Dendritic cell treated with granulocyte-macrophage colony-stimulating factor and Interleukin-4, amounts not matched to agents 40 ng/mL and 50 ng/mL, for 4 days (primary cell): ENCODE measurements around the gene ZNF138.
"Not testable (repeated sequence)": the region's sequence is repeated elsewhere in the genome, so short reads cannot be mapped to it uniquely, and the experiment has no call there.

Experiments used
- H3K27ac Mint-ChIP-seq: one replicate; pipeline ENCODE4 v1.8.0; 2022; ENCODE audit warnings: mild to moderate bottlenecking, mixed read lengths
- H3K27me3 Mint-ChIP-seq: one replicate; pipeline ENCODE4 v1.8.0; 2022; ENCODE audit warnings: mild to moderate bottlenecking, mixed read lengths
- H3K36me3 Mint-ChIP-seq: one replicate; pipeline ENCODE4 v1.8.0; 2022; ENCODE audit warnings: low read depth, mixed read lengths
- H3K4me1 Mint-ChIP-seq: one replicate; pipeline ENCODE4 v1.8.0; 2022; ENCODE audit warnings: low read depth, mixed read lengths
- H3K4me3 Mint-ChIP-seq: one replicate; pipeline ENCODE4 v1.8.0; 2022; ENCODE audit warnings: mild to moderate bottlenecking, moderate library complexity, mixed read lengths
- H3K9me3 Mint-ChIP-seq: one replicate; pipeline ENCODE4 v1.8.0; 2022; ENCODE audit warnings: mixed read lengths
- intact Hi-C: fragments of 100-400 bp; cut with micrococcal nuclease; formaldehyde crosslinking; loops from one replicate; pipeline ENCODE4 v1.15.0; 2022

Gene ZNF138

GRCh38 chr7:64794171-64794844 lies at the start of gene ZNF138:
TSS of gene ZNF138 (plus strand) at chr7:64794428. CDS start at chr7:64794569, 141 bp downstream.
- Mint-ChIP-seq H3K27ac (peak within 1 kb of the TSS; percentile 96), H3K9me3 (peaks cover 10% of the 10 kb centered on the region), H3K27me3 (no peaks in the 10 kb centered on the region), H3K4me1 (peaks cover 16% of the 10 kb centered on the region), H3K4me3 (peak within 1 kb of the TSS; percentile 98), H3K36me3 (peaks cover 41% of the 10 kb centered on the region)
- intact Hi-C loops = loop anchor here (10.0 kb wide), 2 partner anchors 110 to 480 kb away; partner anchors contain the start of genes ZNF273 and ZNF736

GRCh38 chr7:64744680-64745079 lies 49.5 kb upstream of the ZNF138 start:
- no peaks in the 10 kb centered on the region for H3K27me3 Mint-ChIP-seq
- H3K4me1 Mint-ChIP-seq = no peaks in the 10 kb centered on the region
- H3K27ac Mint-ChIP-seq = no peak overlapping the region
- intact Hi-C loops = no loop called here
- no peaks in the 10 kb centered on the region for H3K36me3 Mint-ChIP-seq
- peaks cover 28% of the 10 kb centered on the region for H3K9me3 Mint-ChIP-seq
- H3K4me3 Mint-ChIP-seq = no peak overlapping the region

- H3K9me3 Mint-ChIP-seq = peaks cover 23% of the 10 kb centered on the region
- no peaks in the 10 kb centered on the region for H3K4me1 Mint-ChIP-seq
- no peak overlapping the region for H3K4me3 Mint-ChIP-seq
- intact Hi-C loops = no loop called here
- no peak overlapping the region for H3K27ac Mint-ChIP-seq
- H3K36me3 Mint-ChIP-seq = no peaks in the 10 kb centered on the region
- H3K27me3 Mint-ChIP-seq = no peaks in the 10 kb centered on the region
Measured at GRCh38 chr7:64747802-64748201, 46.4 kb upstream of the ZNF138 start.

- intact Hi-C loops = no loop called here
- Mint-ChIP-seq H3K27ac (no peak overlapping the region), H3K4me3 (no peak overlapping the region), H3K9me3 (peaks cover 38% of the 10 kb centered on the region), H3K27me3 (no peaks in the 10 kb centered on the region), H3K4me1 (no peaks in the 10 kb centered on the region), H3K36me3 (no peaks in the 10 kb centered on the region)
Measured at GRCh38 chr7:64753032-64753431, 41.2 kb upstream of the ZNF138 start.

GRCh38 chr7:64755865-64756264 lies 38.4 kb upstream of the ZNF138 start:
- Mint-ChIP-seq H3K27ac (no peak overlapping the region), H3K4me3 (no peak overlapping the region), H3K4me1 (no peaks in the 10 kb centered on the region), H3K36me3 (no peaks in the 10 kb centered on the region), H3K27me3 (no peaks in the 10 kb centered on the region), H3K9me3 (peaks cover 38% of the 10 kb centered on the region)
- intact Hi-C loops = no loop called here

- H3K4me1 Mint-ChIP-seq = no peaks in the 10 kb centered on the region
- no peaks in the 10 kb centered on the region for H3K27me3 Mint-ChIP-seq
Measured at GRCh38 chr7:64758151-64758550, 36.1 kb upstream of the ZNF138 start.

GRCh38 chr7:64768824-64769223 lies 25.4 kb upstream of the ZNF138 start:
- Mint-ChIP-seq H3K4me3 (no peak overlapping the region), H3K9me3 (peaks cover 3% of the 10 kb centered on the region), H3K36me3 (no peaks in the 10 kb centered on the region), H3K27me3 (no peaks in the 10 kb centered on the region), H3K4me1 (no peaks in the 10 kb centered on the region), H3K27ac (no peak overlapping the region)
- intact Hi-C loops = no loop called here

More at GRCh38 chr7:64758151-64758550, 36.1 kb upstream of the ZNF138 start:
- Mint-ChIP-seq H3K27ac (no peak overlapping the region), H3K36me3 (no peaks in the 10 kb centered on the region), H3K4me3 (no peak overlapping the region), H3K9me3 (peaks cover 28% of the 10 kb centered on the region)
- intact Hi-C loops = no loop called here

GRCh38 chr7:64774204-64774842 lies 19.9 kb upstream of the ZNF138 start:
- H3K36me3 Mint-ChIP-seq = no peaks in the 10 kb centered on the region
- H3K9me3 Mint-ChIP-seq = peaks cover 23% of the 10 kb centered on the region
- H3K4me3 Mint-ChIP-seq = no peak overlapping the region
- intact Hi-C loops = no loop called here
- no peaks in the 10 kb centered on the region for H3K4me1 Mint-ChIP-seq
- H3K27me3 Mint-ChIP-seq = no peaks in the 10 kb centered on the region
- no peak overlapping the region for H3K27ac Mint-ChIP-seq

GRCh38 chr7:64775289-64775688 lies 18.9 kb upstream of the ZNF138 start:
- Mint-ChIP-seq H3K9me3 (peaks cover 33% of the 10 kb centered on the region), H3K27me3 (no peaks in the 10 kb centered on the region), H3K27ac (no peak overlapping the region), H3K4me1 (no peaks in the 10 kb centered on the region), H3K4me3 (no peak overlapping the region), H3K36me3 (no peaks in the 10 kb centered on the region)
- intact Hi-C loops = no loop called here

- H3K4me3 Mint-ChIP-seq, H3K36me3 Mint-ChIP-seq, intact Hi-C loops, H3K27ac Mint-ChIP-seq, H3K27me3 Mint-ChIP-seq, H3K4me1 Mint-ChIP-seq: not testable (repeated sequence)
- H3K9me3 Mint-ChIP-seq = peaks cover 42% of the 10 kb centered on the region
Measured at GRCh38 chr7:64784842-64785241, 9.4 kb upstream of the ZNF138 start.

GRCh38 chr7:64787295-64787694 lies 6.9 kb upstream of the ZNF138 start:
- no peaks in the 10 kb centered on the region for H3K36me3 Mint-ChIP-seq
- H3K27ac Mint-ChIP-seq = no peak overlapping the region
- H3K4me3 Mint-ChIP-seq = no peak overlapping the region
- no peaks in the 10 kb centered on the region for H3K4me1 Mint-ChIP-seq
- peaks cover 26% of the 10 kb centered on the region for H3K9me3 Mint-ChIP-seq
- H3K27me3 Mint-ChIP-seq = no peaks in the 10 kb centered on the region
- intact Hi-C loops = no loop called here

GRCh38 chr7:64789241-64789640 lies 5.0 kb upstream of the ZNF138 start:
- H3K36me3 Mint-ChIP-seq, intact Hi-C loops, H3K4me3 Mint-ChIP-seq, H3K27ac Mint-ChIP-seq, H3K27me3 Mint-ChIP-seq, H3K4me1 Mint-ChIP-seq: not testable (repeated sequence)
- H3K9me3 Mint-ChIP-seq = peaks cover 25% of the 10 kb centered on the region

GRCh38 chr7:64793106-64793755 lies 997 bp upstream of the ZNF138 start:
- intact Hi-C loops = loop anchor here (10.0 kb wide), 2 partner anchors 112 to 478 kb away; partner anchors contain the start of genes ZNF273 and ZNF736
- Mint-ChIP-seq H3K4me3 (no peak overlapping the region), H3K9me3 (peaks cover 13% of the 10 kb centered on the region), H3K4me1 (peaks cover 16% of the 10 kb centered on the region), H3K27me3 (no peaks in the 10 kb centered on the region), H3K36me3 (peaks cover 30% of the 10 kb centered on the region), H3K27ac (no peak overlapping the region)

GRCh38 chr7:64795176-64795575 lies 948 bp downstream of the ZNF138 start:
- peak overlapping the region; percentile 98 for H3K4me3 Mint-ChIP-seq
- H3K9me3 Mint-ChIP-seq = peaks cover 12% of the 10 kb centered on the region
- H3K27me3 Mint-ChIP-seq = no peaks in the 10 kb centered on the region
- H3K27ac Mint-ChIP-seq = peak overlapping the region; percentile 96
- H3K36me3 Mint-ChIP-seq = peaks cover 49% of the 10 kb centered on the region
- intact Hi-C loops = loop anchor here (10.0 kb wide), 2 partner anchors 110 to 480 kb away; partner anchors contain the start of genes ZNF273 and ZNF736
- H3K4me1 Mint-ChIP-seq = peaks cover 16% of the 10 kb centered on the region
